HUDEP-2 (cell line): Measurements from ENCODE around the gene TSEN15.
"Not testable (repeated sequence)": the region's sequence is repeated elsewhere in the genome, so short reads cannot be mapped to it uniquely, and the experiment has no call there.

ENCODE experiments used
- DNase-seq, 76 experiments: peaks; one replicate each; lab custom pipeline; 2025; ENCODE audit not compliant: unreplicated experiment in 76 of 76; lab: John Stamatoyannopoulos, UW

Gene TSEN15

DNA sequence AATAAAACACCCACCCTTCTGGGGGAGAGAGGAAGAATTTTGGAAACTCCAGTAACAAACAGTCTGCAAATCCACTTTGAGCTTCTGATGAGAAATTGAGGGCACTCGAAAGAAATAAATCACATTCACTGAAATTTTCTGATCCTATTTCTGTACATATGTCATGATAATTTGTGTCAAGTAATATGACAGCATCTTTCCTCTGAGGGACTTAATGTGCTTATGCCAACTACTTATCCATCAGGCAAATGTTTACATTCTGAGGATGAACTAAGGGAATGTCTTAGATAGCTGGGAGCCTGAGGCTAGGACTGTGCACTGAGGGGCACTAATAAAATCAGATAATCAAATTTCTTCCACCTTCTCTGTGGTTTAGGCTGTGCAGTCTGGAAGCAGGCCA lies 44.5 kb downstream of the TSEN15 start:
- DNase-seq, result no peak

DNA sequence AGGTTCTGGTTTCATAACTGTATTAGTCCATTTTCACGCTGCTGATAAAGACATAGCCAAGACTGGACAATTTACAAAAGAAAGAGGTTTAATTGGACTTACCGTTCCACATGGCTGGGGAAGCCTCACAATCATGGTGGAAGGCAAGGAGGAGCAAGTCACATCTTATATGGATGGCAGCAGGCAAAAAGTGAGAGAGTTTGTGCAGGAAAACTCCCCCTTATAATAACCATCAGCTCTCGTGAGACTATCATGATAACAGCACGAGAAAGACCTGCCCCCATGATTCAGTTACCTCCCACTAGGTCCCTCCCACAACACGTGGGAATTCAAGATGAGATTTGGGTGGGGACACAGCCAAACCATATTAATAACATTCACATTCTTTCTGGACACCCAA lies 45.0 kb downstream of the TSEN15 start:
- not testable (repeated sequence) for DNase-seq

DNA sequence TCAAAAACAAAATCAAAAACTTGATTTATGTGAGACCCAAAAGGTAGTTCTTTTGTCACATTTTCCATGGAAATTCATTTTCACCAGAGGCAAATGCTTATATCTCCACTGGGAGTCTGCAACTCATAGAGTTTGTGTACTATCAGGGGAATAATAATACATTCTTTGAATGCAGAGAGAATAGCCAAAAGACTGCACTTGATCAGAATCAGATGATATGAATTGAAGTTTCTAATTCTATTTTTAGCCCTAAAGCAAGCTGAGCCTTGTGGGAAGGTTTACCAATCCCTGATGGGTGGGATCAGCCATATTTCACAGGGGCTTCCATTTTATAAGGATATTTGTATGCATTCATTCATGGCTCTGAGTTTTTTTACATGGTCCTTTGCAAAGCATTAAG lies 49.6 kb downstream of the TSEN15 start:
- DNase-seq, result no peak

DNA sequence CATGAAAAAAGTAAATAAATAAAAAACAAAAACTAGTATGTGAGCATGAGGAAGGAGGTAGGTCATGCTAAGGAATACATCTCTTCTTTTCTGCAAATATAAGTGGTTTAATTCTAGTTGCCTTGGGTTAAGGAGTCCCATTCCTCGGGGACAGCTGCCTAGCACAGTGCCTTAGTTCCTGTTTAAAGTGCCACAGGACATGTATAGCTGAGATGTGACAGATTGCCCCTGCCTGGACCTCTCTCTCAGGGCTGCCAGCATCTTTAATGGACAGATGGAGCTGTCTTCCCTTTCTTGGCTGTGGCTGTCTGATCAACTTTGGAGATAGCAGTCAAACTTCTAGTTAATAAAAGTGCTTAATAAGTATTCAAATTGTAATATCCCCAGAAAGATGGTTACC lies 50.0 kb downstream of the TSEN15 start:
- no peak for DNase-seq

DNA sequence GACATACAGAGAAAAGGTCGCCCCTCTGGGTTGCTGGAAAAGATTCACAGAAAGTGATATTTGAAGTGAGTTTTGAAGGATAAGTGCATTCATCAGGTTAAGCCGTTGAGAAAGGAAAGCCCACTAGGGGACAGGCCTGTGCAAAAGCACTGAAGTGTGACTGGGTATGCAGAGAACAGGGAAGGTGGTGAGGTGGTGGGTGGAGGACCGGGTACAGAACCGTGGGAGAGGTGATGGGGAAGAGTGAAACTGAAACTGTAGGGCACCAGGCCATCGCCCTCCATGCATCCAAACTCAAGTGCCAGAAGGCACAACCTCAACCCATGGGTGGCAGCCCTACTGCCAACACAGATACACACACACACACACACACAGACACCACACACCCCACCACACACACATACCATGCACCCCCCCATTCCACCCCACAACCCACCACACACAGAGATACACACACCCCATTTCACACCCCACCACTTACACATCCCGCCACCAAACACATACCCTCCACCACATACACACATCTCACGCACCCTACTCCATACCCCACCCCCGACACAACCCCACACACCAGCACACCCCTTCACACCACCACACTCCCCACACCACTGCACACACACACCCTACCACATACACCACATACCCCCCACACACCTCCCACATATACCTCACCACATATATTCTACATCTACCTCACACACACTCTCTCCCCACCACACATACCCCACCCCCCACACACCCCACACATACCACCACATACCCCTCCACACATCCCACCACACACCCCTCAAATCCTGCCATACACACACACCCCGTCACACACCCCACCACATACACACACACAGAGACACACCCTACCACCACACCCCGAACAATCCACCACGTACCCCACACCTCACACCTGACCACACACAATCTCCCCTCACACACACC lies 59.0 kb downstream of the TSEN15 start:
- no peak for DNase-seq

DNA sequence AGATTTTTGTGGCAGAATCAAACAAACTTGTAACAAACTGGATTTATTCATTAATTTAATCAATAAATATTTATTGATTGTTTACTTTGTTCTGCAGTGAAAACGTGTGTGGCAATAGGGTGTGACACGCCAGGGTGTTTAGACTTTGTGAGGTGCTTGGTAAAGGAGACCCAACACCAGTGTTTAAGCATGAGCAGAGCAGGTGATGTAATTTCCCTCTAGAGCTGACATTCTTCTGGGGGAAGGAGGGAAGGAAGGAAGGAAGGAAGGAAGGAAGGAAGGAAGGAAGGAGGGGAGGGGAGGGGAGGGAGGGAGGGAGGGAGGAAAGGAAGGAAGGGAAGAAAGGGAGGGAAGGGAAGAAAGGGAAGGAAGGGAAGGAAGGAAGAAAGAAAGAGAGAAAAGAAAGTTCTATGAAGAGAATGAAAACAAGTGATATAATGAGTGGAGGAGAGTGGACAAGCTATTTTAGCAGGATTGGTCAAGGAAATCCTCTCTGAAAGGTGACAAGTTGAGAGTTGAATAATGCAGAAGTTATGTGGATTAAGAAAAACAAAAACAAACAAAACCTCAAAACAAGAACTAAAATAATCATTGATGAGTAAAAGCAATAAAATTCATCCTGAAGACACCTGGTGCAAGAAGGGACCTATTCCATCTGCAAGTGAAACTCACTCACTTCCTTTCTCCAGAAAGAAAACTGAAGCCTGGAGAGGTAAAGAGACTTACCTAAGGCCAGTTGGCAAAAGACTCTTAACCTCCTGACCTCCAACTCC lies 60.8 kb downstream of the TSEN15 start:
- DNase-seq, result no peak

DNA sequence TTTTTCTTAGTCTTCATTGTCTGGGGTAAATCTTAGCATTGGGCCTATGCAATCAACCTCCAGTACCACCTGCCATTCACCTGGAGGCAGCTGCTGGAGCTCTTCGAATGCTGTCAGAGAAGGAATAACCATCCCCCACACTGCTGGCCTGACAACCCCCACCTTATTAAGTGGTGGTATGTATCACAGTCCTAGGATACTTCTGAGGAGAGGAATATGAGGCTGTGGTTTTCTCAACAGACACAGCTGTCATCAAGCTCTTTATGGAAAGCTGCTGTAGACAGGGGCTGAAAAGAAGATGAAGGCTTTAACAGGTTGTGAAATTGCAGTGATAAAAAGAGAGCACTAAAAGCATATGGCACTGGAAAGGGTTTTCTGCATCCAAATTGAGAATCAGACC lies 61.7 kb downstream of the TSEN15 start:
- no peak for DNase-seq

DNA sequence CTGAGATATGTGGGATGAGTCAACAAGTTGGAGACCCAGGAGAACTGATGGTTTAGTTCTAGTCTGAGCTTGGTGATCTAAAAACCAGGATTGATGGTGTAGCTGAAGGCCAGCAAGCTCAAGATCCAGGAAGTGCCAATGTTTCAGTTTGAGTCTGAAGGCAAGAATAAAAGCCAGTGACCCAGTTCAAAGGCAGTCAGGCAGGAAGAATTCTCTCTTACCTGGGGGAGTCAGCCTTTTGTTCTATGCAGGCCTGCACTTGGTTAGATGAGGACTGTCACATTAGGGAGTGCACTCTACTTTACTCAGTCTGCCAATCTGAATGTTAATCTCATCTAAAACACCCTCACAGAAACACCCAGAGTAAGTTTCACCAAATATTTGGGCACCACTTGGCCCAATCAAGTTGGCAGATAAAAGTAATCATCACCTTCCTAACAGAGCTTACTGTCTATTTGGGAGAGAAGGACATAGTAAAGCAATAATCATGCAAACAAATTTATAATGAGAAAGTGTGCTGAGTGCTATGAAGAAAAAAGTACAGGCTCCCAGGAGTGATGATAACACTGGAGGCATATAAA lies 63.4 kb downstream of the TSEN15 start:
- DNase-seq, result no peak

DNA sequence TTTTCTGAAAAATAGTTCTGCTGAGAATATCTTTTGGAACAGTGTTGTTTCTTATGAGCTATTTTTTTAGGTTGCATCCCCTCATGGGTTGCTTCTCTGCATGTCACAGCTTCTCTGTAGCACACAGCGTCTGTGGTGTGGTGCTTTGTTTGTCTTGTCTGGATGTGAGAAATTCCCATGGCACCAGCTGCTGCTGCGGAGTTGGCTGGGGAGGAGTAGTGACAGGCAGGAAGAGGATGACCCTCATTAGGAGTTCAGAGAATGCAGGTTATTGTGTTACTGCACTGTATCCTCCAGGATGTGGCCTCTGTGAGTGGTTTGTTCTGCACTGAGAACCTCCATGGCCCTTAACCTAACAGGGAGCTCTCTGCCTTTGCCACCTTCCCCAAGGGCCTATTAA lies 64.8 kb downstream of the TSEN15 start:
- DNase-seq, result no peak

DNA sequence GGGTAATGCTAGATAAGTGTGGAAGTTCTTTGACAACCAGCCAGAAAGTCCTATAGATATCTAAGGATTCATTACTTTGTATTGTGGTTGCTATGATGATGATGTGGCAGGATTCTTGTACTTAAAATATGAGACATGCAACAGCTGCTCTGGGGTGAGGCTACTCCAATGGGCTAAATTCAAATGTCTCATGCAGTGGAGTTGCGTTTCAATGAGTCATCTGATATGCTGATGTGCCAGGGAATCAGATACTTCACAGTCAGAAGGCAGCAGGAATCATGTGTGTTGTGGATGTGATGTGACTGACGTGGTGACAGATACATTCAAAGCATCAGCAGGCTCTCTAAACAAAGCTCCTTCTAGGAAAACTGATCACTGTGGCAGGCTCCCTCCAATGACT lies 66.5 kb downstream of the TSEN15 start:
- DNase-seq, result no peak
